ENCODE data around the gene PFKFB2.

GRCh38 chr1:207115269-207115668 is 62.2 kb downstream of the PFKFB2 start:
- TF ChIP-seq CTCF (IDR thresholded peaks at IDR 0.05; ENCODE audit: poor library complexity) (no peak), EZH2phosphoT487 (IDR thresholded peaks at IDR 0.05; ENCODE audit: low read depth, severe bottlenecking, unreplicated experiment) (no peak)

Measured in hepatocyte (in vitro differentiated cells).